Measurements from ENCODE around the gene PPHLN1.

DNA sequence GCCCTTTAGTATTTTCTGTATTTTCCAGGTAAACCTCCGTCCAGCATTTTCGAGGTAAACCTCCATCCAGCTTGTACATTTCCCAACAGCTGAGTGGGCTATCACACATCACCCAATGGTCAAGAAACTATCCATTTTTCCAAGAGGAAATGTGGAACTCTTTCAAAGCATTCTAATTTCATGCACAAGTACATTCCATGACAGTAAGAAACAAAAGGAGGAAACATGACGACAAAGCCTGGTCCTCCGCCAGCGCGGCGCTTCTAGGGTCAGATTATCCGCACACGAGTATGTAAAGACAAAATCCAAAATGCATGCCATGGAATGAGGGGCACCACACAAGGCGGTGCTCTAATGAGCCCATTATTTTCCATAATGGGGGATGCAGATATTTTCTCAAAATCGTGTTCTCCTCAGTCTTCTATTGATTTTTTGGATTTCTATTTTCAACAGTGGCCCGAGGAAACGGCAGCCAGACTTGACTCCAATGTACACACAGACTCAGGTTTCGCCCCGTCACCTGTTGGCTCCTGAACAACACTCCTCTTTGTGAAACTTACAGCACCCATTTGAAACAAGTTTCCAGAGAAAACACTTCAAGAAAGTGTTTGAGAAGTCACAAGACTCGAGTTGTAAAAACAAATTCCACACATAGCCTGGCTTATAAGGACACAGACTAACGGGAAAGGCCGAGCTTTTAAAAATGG lies 156.2 kb downstream of the PPHLN1 start:
- TF ChIP-seq POLR2A (IDR thresholded peaks at IDR 0.05) (no peak), CTCF (IDR thresholded peaks at IDR 0.05) (no peak)

Data from transverse colon (tissue), 3 donors.